ENCODE measurements around the gene NKPD1. TPM values are rescaled to one million over a fixed set of nuclear protein-coding genes. Genes with fewer than 3 reads are reported as not detected.

NKPD1 gene
- total RNA-seq, 2 donors from 2014 or later, result 0.70 to 0.72 TPM

- no peak for ATAC-seq (replicated peaks in 1 of 2)
- no peaks in the 10 kb centered on the region for H3K9me3 Mint-ChIP-seq
- H3K27me3 Mint-ChIP-seq (ENCODE audit: low read depth), result no peaks in the 10 kb centered on the region
- peaks cover 34% of the 10 kb centered on the region for H3K4me1 Mint-ChIP-seq (ENCODE audit: low read depth)
- no peak overlapping the region for H3K27ac Mint-ChIP-seq
- H3K4me3 Mint-ChIP-seq, result peak overlapping the region; percentile 13 to 84
- no peak for DNase-seq
- H3K36me3 Mint-ChIP-seq (ENCODE audit: insufficient read depth in 2 of 2), result peaks cover 2% of the 10 kb centered on the region in 2 donors
Measured at GRCh38 chr19:45180936-45181335, 20.2 kb upstream of the NKPD1 start.

- Mint-ChIP-seq H3K36me3 (ENCODE audit: insufficient read depth in 2 of 2) (peaks cover 2% of the 10 kb centered on the region in 2 donors), H3K9me3 (no peaks in the 10 kb centered on the region), H3K4me3 (peak overlapping the region; percentile 13 to 84), H3K4me1 (ENCODE audit: low read depth) (peaks cover 35% of the 10 kb centered on the region), H3K27me3 (ENCODE audit: low read depth) (no peaks in the 10 kb centered on the region), H3K27ac (peak overlapping the region; percentile 80)
- ATAC-seq (replicated peaks in 1 of 2) (no peak), DNase-seq (no peak)
Measured at GRCh38 chr19:45179892-45180370, 19.1 kb upstream of the NKPD1 start.

GRCh38 chr19:45179072-45179891 lies 18.5 kb upstream of the NKPD1 start:
- ATAC-seq (replicated peaks in 1 of 2) (no peak), DNase-seq (peak; percentile 61 to 62)
- H3K36me3 Mint-ChIP-seq (ENCODE audit: insufficient read depth in 2 of 2), result peaks cover 2% of the 10 kb centered on the region in 2 donors
- peaks cover 33% of the 10 kb centered on the region for H3K4me1 Mint-ChIP-seq (ENCODE audit: low read depth)
- no peak overlapping the region for H3K27ac Mint-ChIP-seq
- H3K4me3 Mint-ChIP-seq, result peak overlapping the region; percentile 80 to 84
- H3K27me3 Mint-ChIP-seq (ENCODE audit: low read depth), result no peaks in the 10 kb centered on the region
- no peaks in the 10 kb centered on the region for H3K9me3 Mint-ChIP-seq

- no peaks in the 10 kb centered on the region for H3K27me3 Mint-ChIP-seq (ENCODE audit: low read depth)
- peak within 1 kb of the TSS; percentile 66 for H3K27ac Mint-ChIP-seq
- ATAC-seq (replicated peaks in 1 of 2), result peak; percentile 90 to 91
- H3K9me3 Mint-ChIP-seq, result no peaks in the 10 kb centered on the region
- peaks cover 2% of the 10 kb centered on the region in 2 donors for H3K36me3 Mint-ChIP-seq (ENCODE audit: insufficient read depth in 2 of 2)
- H3K4me3 Mint-ChIP-seq, result peak within 1 kb of the TSS; percentile 80 to 84
- H3K4me1 Mint-ChIP-seq (ENCODE audit: low read depth), result peaks cover 41% of the 10 kb centered on the region
- peak; percentile 100 for DNase-seq
Measured at GRCh38 chr19:45178262-45179071, 17.7 kb upstream of the NKPD1 start, which contains the start of gene BLOC1S3. Gene BLOC1S3 (plus strand): TSS chr19:45178784. CDS start chr19:45179297, 513 bp downstream.

GRCh38 chr19:45177817-45178261 lies 17.1 kb upstream of the NKPD1 start, which contains the start of gene TRAPPC6A:
Gene TRAPPC6A (minus strand): TSS chr19:45178237. CDS start chr19:45178218, 19 bp downstream.
- peak; percentile 1 for ATAC-seq (replicated peaks in 1 of 2)
- no peaks in the 10 kb centered on the region for H3K27me3 Mint-ChIP-seq (ENCODE audit: low read depth)
- H3K9me3 Mint-ChIP-seq, result no peaks in the 10 kb centered on the region
- H3K27ac Mint-ChIP-seq, result peak within 1 kb of the TSS; percentile 66
- H3K4me1 Mint-ChIP-seq (ENCODE audit: low read depth), result peaks cover 42% of the 10 kb centered on the region
- peak within 1 kb of the TSS; percentile 80 to 84 for H3K4me3 Mint-ChIP-seq
- H3K36me3 Mint-ChIP-seq (ENCODE audit: insufficient read depth in 2 of 2), result peaks cover 2% of the 10 kb centered on the region in 2 donors
- no peak for DNase-seq

- no peak overlapping the region for H3K27ac Mint-ChIP-seq
- H3K36me3 Mint-ChIP-seq (ENCODE audit: insufficient read depth in 2 of 2), result peaks cover 2% of the 10 kb centered on the region in 2 donors
- peaks cover 47% of the 10 kb centered on the region for H3K4me1 Mint-ChIP-seq (ENCODE audit: low read depth)
- H3K9me3 Mint-ChIP-seq, result no peaks in the 10 kb centered on the region
- H3K4me3 Mint-ChIP-seq, result no peak overlapping the region
- H3K27me3 Mint-ChIP-seq (ENCODE audit: low read depth), result no peaks in the 10 kb centered on the region
- no peak for DNase-seq
- ATAC-seq (replicated peaks in 1 of 2), result no peak
Measured at GRCh38 chr19:45175515-45176345, 14.9 kb upstream of the NKPD1 start.

- Mint-ChIP-seq H3K27ac (no peak overlapping the region), H3K27me3 (ENCODE audit: low read depth) (no peaks in the 10 kb centered on the region), H3K4me3 (no peak overlapping the region), H3K9me3 (no peaks in the 10 kb centered on the region), H3K36me3 (ENCODE audit: insufficient read depth in 2 of 2) (no peaks in the 10 kb centered on the region), H3K4me1 (ENCODE audit: low read depth) (peaks cover 41% of the 10 kb centered on the region)
- DNase-seq (no peak), ATAC-seq (replicated peaks in 1 of 2) (no peak)
Measured at GRCh38 chr19:45173816-45174215, 13.0 kb upstream of the NKPD1 start.

- Mint-ChIP-seq H3K4me1 (ENCODE audit: low read depth) (peaks cover 41% of the 10 kb centered on the region), H3K27me3 (ENCODE audit: low read depth) (no peaks in the 10 kb centered on the region), H3K27ac (peak overlapping the region; percentile 63), H3K4me3 (peak overlapping the region in 1 of 2 donors; percentile 31), H3K36me3 (ENCODE audit: insufficient read depth in 2 of 2) (no peaks in the 10 kb centered on the region), H3K9me3 (no peaks in the 10 kb centered on the region)
- DNase-seq (no peak), ATAC-seq (replicated peaks in 1 of 2) (peak in 1 of 2 donors; percentile 5)
Measured at GRCh38 chr19:45172611-45173208, 11.9 kb upstream of the NKPD1 start.

- H3K4me1 Mint-ChIP-seq (ENCODE audit: low read depth), result peaks cover 41% of the 10 kb centered on the region
- ATAC-seq (replicated peaks in 1 of 2) (peak; percentile 57 to 58), DNase-seq (peak in 1 of 2 donors; percentile 32)
- H3K27me3 Mint-ChIP-seq (ENCODE audit: low read depth), result no peaks in the 10 kb centered on the region
- peak overlapping the region; percentile 40 to 89 for H3K4me3 Mint-ChIP-seq
- H3K9me3 Mint-ChIP-seq, result no peaks in the 10 kb centered on the region
- peak overlapping the region; percentile 63 for H3K27ac Mint-ChIP-seq
- no peaks in the 10 kb centered on the region for H3K36me3 Mint-ChIP-seq (ENCODE audit: insufficient read depth in 2 of 2)
Measured at GRCh38 chr19:45172173-45172572, 11.4 kb upstream of the NKPD1 start.

GRCh38 chr19:45171211-45171623 lies 10.4 kb upstream of the NKPD1 start:
- peak; percentile 47 to 59 for DNase-seq
- Mint-ChIP-seq H3K4me1 (ENCODE audit: low read depth) (peaks cover 45% of the 10 kb centered on the region), H3K27ac (peak overlapping the region; percentile 99), H3K9me3 (no peaks in the 10 kb centered on the region), H3K4me3 (peak overlapping the region; percentile 89 to 90), H3K36me3 (ENCODE audit: insufficient read depth in 2 of 2) (no peaks in the 10 kb centered on the region), H3K27me3 (ENCODE audit: low read depth) (no peaks in the 10 kb centered on the region)
- ATAC-seq (replicated peaks in 1 of 2), result peak; percentile 71 to 87

- H3K4me3 Mint-ChIP-seq, result peak overlapping the region; percentile 89 to 90
- ATAC-seq (replicated peaks in 1 of 2) (no peak), DNase-seq (no peak)
- no peaks in the 10 kb centered on the region for H3K27me3 Mint-ChIP-seq (ENCODE audit: low read depth)
- peak overlapping the region; percentile 99 for H3K27ac Mint-ChIP-seq
- peaks cover 41% of the 10 kb centered on the region for H3K4me1 Mint-ChIP-seq (ENCODE audit: low read depth)
- no peaks in the 10 kb centered on the region for H3K9me3 Mint-ChIP-seq
- no peaks in the 10 kb centered on the region for H3K36me3 Mint-ChIP-seq (ENCODE audit: insufficient read depth in 2 of 2)
Measured at GRCh38 chr19:45170146-45171106, 9.6 kb upstream of the NKPD1 start.

Data from activated T-cell treated with anti-CD3 and anti-CD28 coated beads, Interleukin-2, amount 50 U/mL, for 72 hours (primary cell).